GM21619 (cell line): Measurements from ENCODE around the gene MVB12B.

ENCODE experiments used
- ATAC-seq: cut with Tn5 transposase; IDR thresholded peaks from one replicate; pipeline ENCODE4 v1.9.1; 2021; ENCODE audit not compliant: unreplicated experiment

MVB12B gene

GRCh38 chr9:126500600-126501382, 174.2 kb downstream of the MVB12B start:
- no peak for ATAC-seq

GRCh38 chr9:126501383-126502331, 175.0 kb downstream of the MVB12B start:
- ATAC-seq, result no peak

GRCh38 chr9:126502417-126503332, 176.0 kb downstream of the MVB12B start:
- ATAC-seq, result no peak

GRCh38 chr9:126503333-126504085, 176.9 kb downstream of the MVB12B start:
- no peak for ATAC-seq

- no peak for ATAC-seq
These were observed 177.7 kb downstream of the MVB12B start for GRCh38 chr9:126504086-126504976.

- no peak for ATAC-seq
These were observed 178.4 kb downstream of the MVB12B start for GRCh38 chr9:126504977-126505455.

- ATAC-seq, result no peak
These were observed 179.2 kb downstream of the MVB12B start for GRCh38 chr9:126505697-126506346.

GRCh38 chr9:126506361-126507317, 180.0 kb downstream of the MVB12B start:
- no peak for ATAC-seq

- ATAC-seq, result no peak
These were observed 180.9 kb downstream of the MVB12B start for GRCh38 chr9:126507318-126508109.

GRCh38 chr9:126508171-126508591, 181.6 kb downstream of the MVB12B start:
- ATAC-seq, result no peak

GRCh38 chr9:126508928-126509327, 182.3 kb downstream of the MVB12B start:
- ATAC-seq, result no peak

- no peak for ATAC-seq
These were observed 183.1 kb downstream of the MVB12B start for GRCh38 chr9:126509718-126510117.

- ATAC-seq, result no peak
These were observed 183.9 kb downstream of the MVB12B start for GRCh38 chr9:126510564-126510963.

GRCh38 chr9:126511411-126511810, 184.8 kb downstream of the MVB12B start:
- no peak for ATAC-seq

GRCh38 chr9:126513159-126514036, 186.8 kb downstream of the MVB12B start:
- no peak for ATAC-seq
